Measurements from ENCODE around the gene PILRA. TPM values are rescaled to one million over a fixed set of nuclear protein-coding genes. Genes with fewer than 3 reads are reported as not detected.

Gene PILRA
- total RNA-seq, 1 donor from 2014 or later, result 9.6 TPM

DNA sequence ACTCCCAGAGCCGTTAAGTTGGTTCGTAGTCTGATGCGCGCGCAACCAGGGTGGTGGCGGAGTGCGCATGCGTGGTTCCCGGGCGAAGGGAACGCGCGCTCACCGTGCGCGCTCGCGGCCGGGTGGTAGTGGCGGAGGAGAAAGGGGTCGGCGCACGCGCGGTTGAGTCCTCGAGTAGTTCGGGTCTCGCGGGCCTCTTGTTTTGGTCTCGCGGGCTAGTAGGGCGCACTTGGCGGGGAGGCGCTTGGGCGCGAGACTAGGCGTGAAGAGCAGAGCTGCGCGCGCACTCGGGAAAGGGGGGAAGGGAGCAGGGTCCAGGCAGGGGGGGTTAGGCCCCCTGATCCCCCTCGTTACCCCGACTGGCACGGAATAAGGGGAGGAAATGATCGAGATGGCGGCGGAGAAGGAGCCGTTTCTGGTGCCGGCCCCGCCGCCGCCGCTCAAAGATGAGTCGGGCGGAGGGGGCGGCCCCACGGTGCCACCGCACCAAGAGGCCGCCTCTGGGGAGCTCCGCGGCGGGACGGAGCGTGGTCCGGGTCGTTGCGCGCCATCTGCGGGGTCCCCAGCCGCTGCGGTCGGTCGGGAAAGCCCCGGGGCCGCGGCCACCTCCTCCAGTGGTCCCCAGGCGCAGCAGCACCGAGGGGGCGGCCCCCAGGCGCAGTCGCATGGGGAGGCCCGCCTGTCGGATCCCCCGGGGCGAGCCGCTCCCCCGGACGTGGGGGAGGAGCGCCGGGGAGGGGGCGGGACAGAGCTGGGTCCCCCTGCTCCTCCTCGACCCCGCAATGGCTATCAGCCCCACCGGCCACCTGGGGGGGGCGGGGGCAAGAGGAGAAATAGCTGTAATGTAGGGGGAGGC is 56.6 kb downstream of the PILRA start, which contains the start of gene MEPCE:
Gene MEPCE, plus strand, starts transcription at position 195 of the 856 bp plus-strand sequence. Its CDS starts 188 bp downstream, at position 383.
- peaks cover 23% of the 10 kb centered on the region for H3K36me3 Mint-ChIP-seq (ENCODE audit: low read depth)
- intact Hi-C loops (cut with micrococcal nuclease), result loop anchor here (1.0 to 10.0 kb wide), 11 partner anchors 34 to 1021 kb away; partner anchors contain the start of genes AP4M1, BUD31, GPC2 and LAMTOR4
- peak within 1 kb of the TSS; percentile 95 for H3K4me3 Mint-ChIP-seq
- peak within 1 kb of the TSS; percentile 99 for H3K27ac Mint-ChIP-seq
- peaks cover 5% of the 10 kb centered on the region for H3K9me3 Mint-ChIP-seq
- DNase-seq (ENCODE audit: low spot score), result peak; percentile 93
- peaks cover 49% of the 10 kb centered on the region for H3K4me1 Mint-ChIP-seq (ENCODE audit: low read depth)
- peaks cover 10% of the 10 kb centered on the region for H3K27me3 Mint-ChIP-seq (ENCODE audit: insufficient read depth)

- Mint-ChIP-seq H3K4me1 (ENCODE audit: low read depth) (peaks cover 54% of the 10 kb centered on the region), H3K36me3 (ENCODE audit: low read depth) (peaks cover 27% of the 10 kb centered on the region), H3K9me3 (peaks cover 5% of the 10 kb centered on the region), H3K4me3 (peak overlapping the region; percentile 92), H3K27me3 (ENCODE audit: insufficient read depth) (peaks cover 8% of the 10 kb centered on the region), H3K27ac (peak overlapping the region; percentile 93)
- no peak for DNase-seq (ENCODE audit: low spot score)
- intact Hi-C loops (cut with micrococcal nuclease), result no loop called here
These were observed 57.4 kb downstream of the PILRA start for GRCh38 chr7:100430493-100431285.

GRCh38 chr7:100431286-100431735 is 58.0 kb downstream of the PILRA start:
- H3K9me3 Mint-ChIP-seq, result peaks cover 5% of the 10 kb centered on the region
- H3K36me3 Mint-ChIP-seq (ENCODE audit: low read depth), result peaks cover 29% of the 10 kb centered on the region
- peaks cover 4% of the 10 kb centered on the region for H3K27me3 Mint-ChIP-seq (ENCODE audit: insufficient read depth)
- peaks cover 54% of the 10 kb centered on the region for H3K4me1 Mint-ChIP-seq (ENCODE audit: low read depth)
- peak overlapping the region; percentile 40 for H3K27ac Mint-ChIP-seq
- intact Hi-C loops (cut with micrococcal nuclease), result no loop called here
- DNase-seq (ENCODE audit: low spot score), result no peak
- H3K4me3 Mint-ChIP-seq, result peak overlapping the region; percentile 92

- peaks cover 54% of the 10 kb centered on the region for H3K4me1 Mint-ChIP-seq (ENCODE audit: low read depth)
- DNase-seq (ENCODE audit: low spot score), result no peak
- intact Hi-C loops (cut with micrococcal nuclease), result no loop called here
- H3K27me3 Mint-ChIP-seq (ENCODE audit: insufficient read depth), result peaks cover 2% of the 10 kb centered on the region
- H3K9me3 Mint-ChIP-seq, result peaks cover 5% of the 10 kb centered on the region
- H3K27ac Mint-ChIP-seq, result peak overlapping the region; percentile 76
- H3K36me3 Mint-ChIP-seq (ENCODE audit: low read depth), result peaks cover 32% of the 10 kb centered on the region
- peak overlapping the region; percentile 92 for H3K4me3 Mint-ChIP-seq
These were observed 58.8 kb downstream of the PILRA start for GRCh38 chr7:100432053-100432452.

GRCh38 chr7:100432621-100433275 is 59.5 kb downstream of the PILRA start:
- Mint-ChIP-seq H3K27ac (peak overlapping the region; percentile 76), H3K27me3 (ENCODE audit: insufficient read depth) (peaks cover 2% of the 10 kb centered on the region), H3K4me1 (ENCODE audit: low read depth) (peaks cover 54% of the 10 kb centered on the region), H3K36me3 (ENCODE audit: low read depth) (peaks cover 32% of the 10 kb centered on the region), H3K9me3 (peaks cover 4% of the 10 kb centered on the region), H3K4me3 (peak overlapping the region; percentile 92)
- DNase-seq (ENCODE audit: low spot score), result no peak
- intact Hi-C loops (cut with micrococcal nuclease), result no loop called here

- no peak for DNase-seq (ENCODE audit: low spot score)
- H3K9me3 Mint-ChIP-seq, result no peaks in the 10 kb centered on the region
- no peak overlapping the region for H3K4me3 Mint-ChIP-seq
- intact Hi-C loops (cut with micrococcal nuclease), result no loop called here
- peaks cover 32% of the 10 kb centered on the region for H3K36me3 Mint-ChIP-seq (ENCODE audit: low read depth)
- H3K27ac Mint-ChIP-seq, result no peak overlapping the region
- peaks cover 49% of the 10 kb centered on the region for H3K4me1 Mint-ChIP-seq (ENCODE audit: low read depth)
- H3K27me3 Mint-ChIP-seq (ENCODE audit: insufficient read depth), result peaks cover 2% of the 10 kb centered on the region
These were observed 59.9 kb downstream of the PILRA start for GRCh38 chr7:100433276-100433591.

DNA sequence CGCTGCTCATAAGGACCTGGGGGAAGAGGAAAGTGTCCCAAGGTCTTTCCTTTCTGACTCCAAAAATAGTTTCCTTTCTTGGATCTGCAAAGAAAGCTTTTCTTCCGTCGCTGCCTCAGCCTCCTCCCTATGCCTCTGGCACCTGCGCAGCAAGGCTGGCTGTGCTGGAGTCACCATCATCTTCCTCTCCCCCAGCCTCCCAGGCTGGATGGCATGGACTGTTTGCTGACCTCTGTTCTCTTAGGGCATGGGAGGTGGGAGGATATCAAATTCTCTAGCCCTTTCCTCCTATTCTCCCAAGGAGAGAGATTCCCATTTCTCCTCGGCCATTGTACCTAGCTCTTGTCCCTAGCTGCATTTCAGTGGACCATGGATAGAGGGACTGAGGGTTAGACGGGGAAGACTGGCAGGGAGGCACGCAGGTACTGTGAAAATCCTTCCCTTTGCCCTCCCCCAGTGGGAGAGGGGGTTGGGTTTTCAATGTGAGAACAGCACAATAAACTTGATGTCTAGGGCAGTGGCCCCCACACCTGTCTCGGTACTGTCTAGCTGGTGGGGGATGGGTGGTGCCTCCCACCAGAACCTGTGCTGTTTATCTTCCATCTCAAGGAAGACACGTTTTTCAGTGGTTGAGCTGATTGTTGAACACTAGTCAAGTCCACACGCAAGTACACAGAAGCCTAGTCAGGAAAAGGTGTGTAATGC is 60.5 kb downstream of the PILRA start:
- Mint-ChIP-seq H3K27ac (peak overlapping the region; percentile 88), H3K36me3 (ENCODE audit: low read depth) (peaks cover 32% of the 10 kb centered on the region), H3K27me3 (ENCODE audit: insufficient read depth) (peaks cover under 1% of the 10 kb centered on the region), H3K4me3 (peak overlapping the region; percentile 94), H3K4me1 (ENCODE audit: low read depth) (peaks cover 49% of the 10 kb centered on the region), H3K9me3 (no peaks in the 10 kb centered on the region)
- intact Hi-C loops (cut with micrococcal nuclease), result no loop called here
- DNase-seq (ENCODE audit: low spot score), result no peak

DNA sequence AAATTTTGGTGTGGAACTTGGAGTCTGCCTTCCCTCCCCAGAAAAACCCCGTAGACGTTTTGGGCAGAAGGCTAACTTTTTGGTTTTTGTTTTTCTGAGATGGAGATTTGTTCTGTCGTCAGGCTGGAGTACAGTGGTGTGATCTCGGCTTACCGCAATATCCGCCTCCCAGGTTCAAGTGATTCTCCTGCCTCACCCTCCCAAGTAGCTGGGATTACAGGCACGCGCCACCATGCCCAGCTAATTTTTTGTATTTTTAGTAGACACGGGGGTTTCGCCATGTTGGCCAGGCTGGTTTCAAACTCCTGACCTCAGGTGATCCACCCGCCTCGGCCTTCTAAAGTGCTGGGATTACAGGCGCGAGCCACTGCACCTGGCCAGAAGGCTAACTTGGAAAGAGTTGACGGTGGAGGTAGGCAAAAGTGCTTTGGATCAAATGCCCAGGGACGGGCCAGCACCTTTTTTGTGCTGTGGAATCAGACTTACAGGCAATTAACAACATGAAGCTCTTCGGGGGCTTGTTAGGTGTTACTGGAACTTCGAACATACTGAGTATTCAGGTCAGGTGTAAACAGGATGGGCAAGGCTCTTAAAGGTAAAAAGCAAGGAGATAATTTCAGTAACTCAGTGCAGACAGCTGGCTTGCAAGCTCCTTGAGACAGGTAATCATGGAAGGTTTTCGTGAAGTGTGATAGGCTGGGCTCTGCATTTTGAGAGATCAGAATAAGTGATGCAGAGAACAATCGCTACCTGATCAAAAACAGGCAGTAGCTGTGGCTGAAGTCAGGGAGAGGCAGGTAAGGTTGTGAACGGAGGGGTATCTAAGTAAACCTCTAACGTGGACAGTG is 61.2 kb downstream of the PILRA start:
- intact Hi-C loops (cut with micrococcal nuclease), result no loop called here
- H3K36me3 Mint-ChIP-seq (ENCODE audit: low read depth), result peaks cover 32% of the 10 kb centered on the region
- peak overlapping the region; percentile 88 for H3K27ac Mint-ChIP-seq
- no peak for DNase-seq (ENCODE audit: low spot score)
- H3K4me3 Mint-ChIP-seq, result peak overlapping the region; percentile 94
- H3K9me3 Mint-ChIP-seq, result no peaks in the 10 kb centered on the region
- H3K4me1 Mint-ChIP-seq (ENCODE audit: low read depth), result peaks cover 47% of the 10 kb centered on the region
- no peaks in the 10 kb centered on the region for H3K27me3 Mint-ChIP-seq (ENCODE audit: insufficient read depth)

DNA sequence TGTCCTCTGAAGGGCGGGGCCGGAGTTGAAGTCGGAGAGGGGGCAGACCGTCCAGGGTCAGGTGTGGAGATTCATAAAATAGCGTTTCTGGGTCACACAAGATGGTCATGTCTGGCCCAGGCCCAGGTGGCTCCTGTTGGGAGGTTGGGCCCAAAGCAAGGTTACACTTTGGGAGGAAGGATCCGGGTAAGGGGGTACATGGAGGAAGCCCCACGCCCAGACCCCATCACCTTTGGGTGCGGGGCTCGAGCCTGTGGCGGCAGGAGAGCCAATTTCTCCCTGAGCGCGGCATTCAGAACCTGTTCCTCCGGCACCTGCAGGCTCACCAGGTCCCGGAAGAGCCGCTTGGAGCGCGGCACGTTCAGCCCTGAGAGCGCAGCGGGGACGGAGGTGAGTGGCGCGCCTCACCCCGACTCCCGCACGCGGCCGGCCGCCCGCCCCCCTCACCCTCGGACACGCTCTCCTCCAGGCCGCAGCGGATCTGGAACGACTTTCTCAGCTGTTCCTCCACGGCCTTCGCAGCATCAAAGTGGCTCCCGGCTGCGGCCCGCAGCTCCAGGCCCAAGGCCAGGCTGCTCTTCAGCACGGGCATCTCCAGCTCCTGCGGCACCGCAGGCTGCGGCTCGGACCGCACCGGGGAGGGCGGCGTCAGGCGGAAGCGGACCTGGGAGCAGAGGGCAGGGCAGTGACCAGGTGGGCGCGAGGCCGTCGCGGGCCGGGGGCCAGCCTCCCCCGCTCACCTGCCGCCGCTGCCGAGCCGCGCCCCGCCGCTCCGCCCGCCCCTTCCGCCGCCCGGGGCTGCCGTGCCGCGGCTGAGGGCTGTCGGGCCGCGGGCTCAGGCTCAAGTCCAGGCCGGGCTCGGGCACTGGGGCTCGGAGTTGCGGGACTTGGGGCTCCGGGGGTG is 62.4 kb downstream of the PILRA start:
- no peaks in the 10 kb centered on the region for H3K9me3 Mint-ChIP-seq
- peak overlapping the region; percentile 88 for H3K27ac Mint-ChIP-seq
- H3K4me1 Mint-ChIP-seq (ENCODE audit: low read depth), result peaks cover 41% of the 10 kb centered on the region
- H3K27me3 Mint-ChIP-seq (ENCODE audit: insufficient read depth), result no peaks in the 10 kb centered on the region
- DNase-seq (ENCODE audit: low spot score), result peak; percentile 42
- intact Hi-C loops (cut with micrococcal nuclease), result loop anchor here (1.0 to 2.0 kb wide), 10 partner anchors 7 to 1027 kb away; partner anchors contain the start of genes AGFG2, AP4M1, BUD31 and LAMTOR4
- H3K4me3 Mint-ChIP-seq, result peak overlapping the region; percentile 94
- peaks cover 29% of the 10 kb centered on the region for H3K36me3 Mint-ChIP-seq (ENCODE audit: low read depth)

DNA sequence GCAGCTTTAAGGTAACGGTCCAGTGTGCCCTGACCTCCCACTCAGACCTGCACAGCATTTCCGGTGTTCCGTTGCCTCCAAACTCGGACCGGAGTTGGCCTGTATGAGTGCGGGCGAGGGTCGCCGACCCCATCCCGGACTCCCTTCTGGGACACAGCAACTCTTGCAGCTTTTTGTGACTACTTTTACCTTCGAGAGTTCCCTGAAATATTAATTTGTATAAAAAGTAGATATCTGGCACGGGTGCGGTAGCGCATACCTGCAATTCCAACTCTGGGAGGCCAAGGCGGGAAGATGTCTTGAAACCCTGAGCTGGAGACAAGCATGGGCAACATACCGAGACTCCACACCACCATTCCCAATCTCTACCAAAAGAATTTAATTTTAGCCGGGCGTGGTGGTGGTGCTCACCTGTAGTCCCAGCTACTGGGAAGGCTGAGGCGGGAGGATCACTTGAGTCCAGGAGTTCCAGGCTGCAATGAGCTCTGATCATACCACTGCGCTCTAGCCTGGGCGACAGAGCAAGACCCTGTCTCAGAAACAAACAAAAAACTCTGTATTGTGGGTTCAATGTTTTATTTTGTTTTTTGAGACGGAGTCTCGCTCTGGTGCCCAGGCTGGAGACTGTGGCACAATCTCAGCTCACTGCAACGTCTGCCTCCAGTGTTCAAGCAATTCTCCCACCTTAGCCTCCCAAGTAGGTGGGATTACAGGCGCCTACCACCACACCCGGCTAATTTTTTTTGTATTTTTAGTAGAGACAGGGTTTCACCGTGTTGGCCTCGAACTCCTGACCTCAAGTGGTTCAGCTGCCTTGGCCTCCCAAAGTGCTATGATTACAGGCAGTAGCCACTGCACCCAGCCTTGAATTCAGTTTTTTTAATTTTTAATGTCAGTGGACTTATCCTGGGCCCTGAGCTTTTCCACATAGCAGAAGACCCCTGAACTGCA is 64.1 kb downstream of the PILRA start:
- Mint-ChIP-seq H3K27me3 (ENCODE audit: insufficient read depth) (no peaks in the 10 kb centered on the region), H3K9me3 (no peaks in the 10 kb centered on the region), H3K36me3 (ENCODE audit: low read depth) (peaks cover 22% of the 10 kb centered on the region), H3K4me1 (ENCODE audit: low read depth) (peaks cover 26% of the 10 kb centered on the region), H3K4me3 (peak overlapping the region; percentile 33), H3K27ac (peak overlapping the region; percentile 48)
- intact Hi-C loops (cut with micrococcal nuclease), result loop anchor here (2.0 kb wide), 1 partner anchor 13 kb away; no protein-coding TSS in a partner anchor
- DNase-seq (ENCODE audit: low spot score), result no peak

Measured in activated T-helper 1 cell treated with anti-CD3 and anti-CD28 coated beads, Interleukin-12 subunit alpha, Interleukin-12 subunit beta, Interleukin-2, Interleukin-4 antibody, amounts not matched to agents 30 ng/mL and 10 ng/mL and 1 ng/mL, durations not matched to agents 14 hours and 24 hours and 36 hours (primary cell).